Measurements from ENCODE around the gene CEACAM19. TPM values are rescaled to one million over a fixed set of nuclear protein-coding genes. Genes with fewer than 3 reads are reported as not detected.
"Not testable (repeated sequence)": the region's sequence is repeated elsewhere in the genome, so short reads cannot be mapped to it uniquely, and the experiment has no call there.

CEACAM19 gene
- total and polyA plus RNA-seq, 11 donors: 1.9 to 12.8 (median 5.1) TPM

DNA sequence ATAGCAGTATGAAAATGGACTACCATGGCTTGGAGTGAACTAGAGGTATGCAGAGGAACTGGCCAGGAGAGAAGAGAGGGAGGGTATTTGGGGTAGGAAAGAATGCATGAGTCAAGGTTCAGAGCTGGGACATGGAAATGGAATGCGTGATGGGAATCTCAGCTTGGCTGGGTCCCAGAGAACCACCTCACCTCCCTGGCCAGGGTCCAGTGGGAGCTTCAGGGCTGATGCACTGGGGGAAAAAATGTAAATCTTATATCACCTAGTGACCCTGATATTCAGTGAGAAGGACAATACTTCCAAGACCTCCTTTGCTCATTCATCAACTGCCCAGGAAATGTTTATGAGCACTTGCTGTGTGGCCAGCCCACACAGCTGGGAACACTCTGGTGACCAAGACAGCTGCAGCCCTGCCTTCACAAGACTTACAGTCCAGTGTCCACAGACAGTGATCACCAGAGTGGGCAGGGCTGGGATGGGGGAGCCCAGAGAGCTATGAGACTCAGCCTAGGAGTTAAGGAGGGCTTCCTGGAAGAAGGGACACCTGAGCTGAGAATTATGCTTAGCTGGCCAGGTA lies 45.1 kb upstream of the CEACAM19 start:
- ATAC-seq (peak in 2 of 4 donors; percentile 39 to 42), DNase-seq (no peak)
- intact Hi-C loops (cut with DNase I): no loop called here
- Histone ChIP-seq H3K27ac (no peak overlapping the region), H3K4me1 (peaks cover 0 to 14% (median 0%) of the 10 kb centered on the region in 12 donors), H3K9me3 (no peaks in the 10 kb centered on the region), H3K36me3 (no peaks in the 10 kb centered on the region), H3K4me3 (no peak overlapping the region), H3K27me3 (no peaks in the 10 kb centered on the region)
- TF ChIP-seq, protein P1, sequence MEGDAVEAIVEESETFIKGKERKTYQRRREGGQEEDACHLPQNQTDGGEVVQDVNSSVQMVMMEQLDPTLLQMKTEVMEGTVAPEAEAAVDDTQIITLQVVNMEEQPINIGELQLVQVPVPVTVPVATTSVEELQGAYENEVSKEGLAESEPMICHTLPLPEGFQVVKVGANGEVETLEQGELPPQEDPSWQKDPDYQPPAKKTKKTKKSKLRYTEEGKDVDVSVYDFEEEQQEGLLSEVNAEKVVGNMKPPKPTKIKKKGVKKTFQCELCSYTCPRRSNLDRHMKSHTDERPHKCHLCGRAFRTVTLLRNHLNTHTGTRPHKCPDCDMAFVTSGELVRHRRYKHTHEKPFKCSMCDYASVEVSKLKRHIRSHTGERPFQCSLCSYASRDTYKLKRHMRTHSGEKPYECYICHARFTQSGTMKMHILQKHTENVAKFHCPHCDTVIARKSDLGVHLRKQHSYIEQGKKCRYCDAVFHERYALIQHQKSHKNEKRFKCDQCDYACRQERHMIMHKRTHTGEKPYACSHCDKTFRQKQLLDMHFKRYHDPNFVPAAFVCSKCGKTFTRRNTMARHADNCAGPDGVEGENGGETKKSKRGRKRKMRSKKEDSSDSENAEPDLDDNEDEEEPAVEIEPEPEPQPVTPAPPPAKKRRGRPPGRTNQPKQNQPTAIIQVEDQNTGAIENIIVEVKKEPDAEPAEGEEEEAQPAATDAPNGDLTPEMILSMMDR (IDR thresholded peaks at IDR 0.05): no peak
- no peak for TF ChIP-seq POLR2A (IDR thresholded peaks at IDR 0.05)
- WGBS, 4 donors: 10 to 36% (median 28%) methylated on average over 1 of the region's 1 CpG

DNA sequence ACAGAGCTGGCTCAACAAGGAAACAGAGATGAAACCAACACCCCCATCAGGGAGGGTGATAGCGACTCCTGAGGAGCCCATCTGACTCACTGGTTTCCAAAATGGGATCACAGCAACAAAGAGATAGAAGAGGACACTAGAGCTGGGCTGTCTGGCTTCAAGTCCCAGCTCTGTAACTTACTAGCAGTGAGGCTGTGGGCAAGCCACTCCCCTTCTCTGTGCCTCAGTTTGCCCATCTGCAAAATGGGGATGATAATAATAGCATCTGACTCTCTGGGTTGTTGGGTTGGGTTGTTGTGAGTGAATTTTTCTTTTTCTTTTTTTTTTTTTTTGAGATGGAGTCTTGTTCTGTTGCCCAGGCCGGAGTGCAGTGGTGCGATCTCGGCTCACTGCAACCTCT lies 43.7 kb upstream of the CEACAM19 start:
- no peak for DNase-seq
- H3K36me3 ChIP-seq: no peaks in the 10 kb centered on the region
- no peak overlapping the region for H3K27ac ChIP-seq
- no peaks in the 10 kb centered on the region for H3K27me3 ChIP-seq
- TF ChIP-seq, protein P1 (IDR thresholded peaks at IDR 0.05): no peak
- H3K4me1 ChIP-seq: peaks cover 0 to 11% (median 0%) of the 10 kb centered on the region in 12 donors
- no peak overlapping the region for H3K4me3 ChIP-seq
- ATAC-seq: no peak
- H3K9me3 ChIP-seq: no peaks in the 10 kb centered on the region
- intact Hi-C loops (cut with DNase I): no loop called here
- 89 to 97% (median 97%) methylated on average over 4 of the region's 4 CpGs for WGBS, 4 donors

DNA sequence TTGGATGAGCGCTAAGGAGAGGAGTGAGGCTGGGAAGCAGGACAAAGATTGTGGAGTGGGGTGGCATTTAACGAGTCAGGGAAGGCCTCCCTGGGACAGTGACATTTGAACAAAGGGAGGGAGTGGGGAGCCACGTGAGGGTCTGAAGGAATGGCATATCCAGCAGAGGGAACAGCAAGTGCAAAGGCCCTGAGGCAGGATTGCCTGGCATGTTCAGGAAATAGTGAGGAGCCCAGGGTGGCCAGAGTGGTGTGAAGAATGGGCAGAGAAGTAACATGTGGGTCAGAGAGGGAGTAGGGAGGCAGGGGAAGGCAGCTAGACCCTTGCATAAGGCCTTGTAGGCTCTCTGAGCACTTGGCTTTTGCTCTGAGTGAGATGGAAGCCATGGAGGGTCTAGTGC lies 42.5 kb upstream of the CEACAM19 start:
- 91 to 93% (median 92%) methylated on average over 3 of the region's 3 CpGs for WGBS, 4 donors
- intact Hi-C loops (cut with DNase I): no loop called here
- no peak for ATAC-seq
- DNase-seq: no peak
- Histone ChIP-seq H3K4me1 (peaks cover 0 to 15% (median 6%) of the 10 kb centered on the region in 12 donors), H3K4me3 (no peak overlapping the region), H3K36me3 (no peaks in the 10 kb centered on the region), H3K27me3 (no peaks in the 10 kb centered on the region), H3K27ac (no peak overlapping the region), H3K9me3 (no peaks in the 10 kb centered on the region)
- no peak for TF ChIP-seq POLR2A (IDR thresholded peaks at IDR 0.05)
- TF ChIP-seq, protein P1 (IDR thresholded peaks at IDR 0.05): no peak

DNA sequence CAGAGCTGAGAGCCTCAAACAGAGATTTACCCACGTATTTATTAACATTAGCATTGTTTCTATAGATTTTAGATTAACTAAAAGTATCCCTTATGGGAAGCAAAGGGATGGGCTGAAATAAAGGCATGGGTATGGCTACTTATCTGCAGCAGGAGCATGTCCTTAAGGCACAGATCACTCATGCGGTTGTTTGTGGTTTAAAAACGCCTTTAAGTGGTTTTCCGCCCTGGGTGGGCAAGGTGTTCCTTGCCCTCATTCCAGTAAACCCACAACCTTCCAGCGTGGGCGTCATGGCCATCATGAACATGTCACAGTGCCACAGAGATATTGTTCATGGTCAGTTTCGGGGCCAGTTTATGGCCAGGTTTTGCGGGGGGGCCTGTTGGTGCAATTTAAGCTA lies 39.7 kb upstream of the CEACAM19 start:
- H3K36me3 ChIP-seq; DNase-seq; H3K9me3 ChIP-seq; H3K27me3 ChIP-seq; intact Hi-C loops (cut with DNase I); H3K4me3 ChIP-seq; H3K27ac ChIP-seq; ATAC-seq: not testable (repeated sequence)
- 91 to 94% (median 92%) methylated on average over 8 of the region's 8 CpGs for WGBS, 4 donors
- peaks cover 0 to 32% (median 10%) of the 10 kb centered on the region in 12 donors for H3K4me1 ChIP-seq

DNA sequence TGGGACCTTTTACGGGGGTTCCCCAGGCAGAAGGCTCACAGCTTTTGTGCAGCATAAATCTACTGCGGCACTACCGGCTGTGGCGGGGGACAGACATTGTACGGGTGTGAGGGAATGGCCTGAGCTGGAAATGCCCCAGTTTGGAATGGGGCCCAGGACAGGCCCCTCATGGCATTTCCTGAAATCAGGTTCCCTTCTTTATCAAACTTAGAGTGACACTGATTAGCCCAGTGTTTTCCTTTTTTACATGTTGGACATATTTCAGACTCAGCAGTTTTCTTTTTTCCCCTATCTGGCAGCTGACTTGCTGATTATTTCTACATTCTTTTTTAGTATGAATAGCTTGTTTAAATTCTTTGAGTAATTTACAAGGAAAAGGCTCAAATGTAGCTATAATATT lies 37.2 kb upstream of the CEACAM19 start:
- 2 to 6% (median 5%) methylated on average over 5 of the region's 5 CpGs for WGBS, 4 donors
- DNase-seq; H3K9me3 ChIP-seq; ATAC-seq; H3K27me3 ChIP-seq; H3K36me3 ChIP-seq; intact Hi-C loops (cut with DNase I): not testable (repeated sequence)
- Histone ChIP-seq H3K27ac (peak overlapping the region in 10 of 12 donors; percentile 3 to 63 (median 44)), H3K4me3 (peak overlapping the region in 9 of 12 donors; percentile 10 to 44 (median 19)), H3K4me1 (peaks cover 0 to 33% (median 10%) of the 10 kb centered on the region in 12 donors)

All from heart left ventricle (tissue), 16 donors.